Measurements from ENCODE around the gene DYNLT4. TPM values are rescaled to one million over a fixed set of nuclear protein-coding genes. Genes with fewer than 3 reads are reported as not detected.

The DYNLT4 gene
- total and polyA plus RNA-seq, 3 donors from 2014 or later: 0.47 to 4.0 (median 3.2) TPM

- DNase-seq: peak; percentile 81
- no peaks in the 10 kb centered on the region for H3K36me3 ChIP-seq (ENCODE audit: low read depth, missing control alignments)
- intact Hi-C loops (cut with DNase I; ENCODE audit: low total_unique reads): no loop called here
- H3K9me3 ChIP-seq: no peaks in the 10 kb centered on the region
- H3K27ac ChIP-seq: peak overlapping the region; percentile 95 to 99
- H3K4me1 ChIP-seq: peaks cover 62% of the 10 kb centered on the region
- H3K4me3 ChIP-seq: no peak overlapping the region
- TF ChIP-seq CTCF (IDR thresholded peaks at IDR 0.05) (no peak), POLR2A (IDR thresholded peaks at IDR 0.05) (no peak)
- H3K27me3 ChIP-seq: no peaks in the 10 kb centered on the region
- 49 to 57% methylated on average over 7 to 12 of the region's 12 CpGs for WGBS, 2 donors
These were observed 3.1 kb upstream of the DYNLT4 start for GRCh38 chr1:44810101-44810761.

GRCh38 chr1:44808938-44809917 lies 2.1 kb upstream of the DYNLT4 start:
- H3K27me3 ChIP-seq: no peaks in the 10 kb centered on the region
- H3K36me3 ChIP-seq (ENCODE audit: low read depth, missing control alignments): no peaks in the 10 kb centered on the region
- intact Hi-C loops (cut with DNase I; ENCODE audit: low total_unique reads): no loop called here
- WGBS, 2 donors: 29 to 44% methylated on average over 5 to 6 of the region's 6 CpGs
- H3K4me3 ChIP-seq: no peak overlapping the region
- no peak for TF ChIP-seq CTCF (IDR thresholded peaks at IDR 0.05)
- no peak for TF ChIP-seq POLR2A (IDR thresholded peaks at IDR 0.05)
- peaks cover 62% of the 10 kb centered on the region for H3K4me1 ChIP-seq
- H3K9me3 ChIP-seq: no peaks in the 10 kb centered on the region
- H3K27ac ChIP-seq: peak overlapping the region; percentile 95 to 99
- peak; percentile 54 for DNase-seq

GRCh38 chr1:44808063-44808937 lies 1.1 kb upstream of the DYNLT4 start, which contains the start of gene BTBD19:
Gene BTBD19 (plus strand): TSS chr1:44808523. CDS start chr1:44808821, 298 bp downstream.
- no peaks in the 10 kb centered on the region for H3K27me3 ChIP-seq
- peak within 1 kb of the TSS; percentile 95 to 99 for H3K27ac ChIP-seq
- TF ChIP-seq CTCF (IDR thresholded peaks at IDR 0.05) (no peak), POLR2A (IDR thresholded peaks at IDR 0.05) (no peak)
- DNase-seq: peak; percentile 91
- H3K4me3 ChIP-seq: no peak within 1 kb of the TSS
- WGBS, 2 donors: 25 to 29% methylated on average over 18 to 23 of the region's 23 CpGs
- H3K36me3 ChIP-seq (ENCODE audit: low read depth, missing control alignments): no peaks in the 10 kb centered on the region
- H3K9me3 ChIP-seq: no peaks in the 10 kb centered on the region
- intact Hi-C loops (cut with DNase I; ENCODE audit: low total_unique reads): no loop called here
- peaks cover 62% of the 10 kb centered on the region for H3K4me1 ChIP-seq

GRCh38 chr1:44807364-44808062 lies 362 bp upstream of the DYNLT4 start:
- H3K9me3 ChIP-seq: no peaks in the 10 kb centered on the region
- DNase-seq: peak; percentile 96
- peaks cover 65% of the 10 kb centered on the region for H3K4me1 ChIP-seq
- no peak for TF ChIP-seq POLR2A (IDR thresholded peaks at IDR 0.05)
- TF ChIP-seq CTCF (IDR thresholded peaks at IDR 0.05): no peak
- no peaks in the 10 kb centered on the region for H3K27me3 ChIP-seq
- H3K27ac ChIP-seq: peak overlapping the region; percentile 95 to 99
- no peak overlapping the region for H3K4me3 ChIP-seq
- intact Hi-C loops (cut with DNase I; ENCODE audit: low total_unique reads): no loop called here
- 17 to 35% methylated on average over 9 to 16 of the region's 16 CpGs for WGBS, 2 donors
- no peaks in the 10 kb centered on the region for H3K36me3 ChIP-seq (ENCODE audit: low read depth, missing control alignments)

Measured in testis (tissue), 3 donors.